Neuronal stem cell (in vitro differentiated cells): ENCODE results near the gene SRRM1.

Experiments
- DNase-seq: peaks from one replicate; pipeline ENCODE4 v3.0.0-alpha.2; 2013; ENCODE audit warnings: low spot score
- H2AFZ ChIP-seq: one replicate; pipeline ENCODE4 v1.6.1; 2013; ENCODE audit warnings: mild to moderate bottlenecking, low read length, inconsistent platforms
- H2AK5ac ChIP-seq: 2 replicates; pipeline ENCODE4 v1.6.1; 2013; ENCODE audit warnings: low read depth, mild to moderate bottlenecking, inconsistent platforms, low read length, moderate library complexity, mixed read lengths
- H2BK120ac ChIP-seq: 2 replicates; pipeline ENCODE4 v1.6.1; 2013; ENCODE audit warnings: low read depth, mild to moderate bottlenecking, inconsistent platforms, low read length, moderate library complexity, mixed read lengths
- H2BK12ac ChIP-seq: one replicate; pipeline ENCODE4 v1.6.1; 2013; ENCODE audit warnings: low read length, inconsistent platforms
- H2BK15ac ChIP-seq: 2 replicates; pipeline ENCODE4 v1.6.1; 2013; ENCODE audit warnings: mild to moderate bottlenecking, low read length, inconsistent platforms, mixed read lengths
- H2BK5ac ChIP-seq: one replicate; pipeline ENCODE4 v1.6.1; 2013; ENCODE audit warnings: inconsistent platforms, mild to moderate bottlenecking, low read length, moderate library complexity
- H3K14ac ChIP-seq: one replicate; pipeline ENCODE4 v1.6.1; 2013; ENCODE audit warnings: low read length, inconsistent platforms
- H3K18ac ChIP-seq: 2 replicates; pipeline ENCODE4 v1.6.1; 2013; ENCODE audit warnings: low read length, inconsistent platforms
- H3K23ac ChIP-seq: 2 replicates; pipeline ENCODE4 v1.6.1; 2013; ENCODE audit warnings: low read depth, mild to moderate bottlenecking, mixed read lengths, low read length, inconsistent platforms; ENCODE audit not compliant: poor library complexity
- H3K27ac ChIP-seq: replicated peaks from 3 replicates; pipeline ENCODE4 v1.5.1; 2013; ENCODE audit warnings: low read length, inconsistent platforms
- H3K27me3 ChIP-seq, 3 experiments: 2 replicates each; pipeline ENCODE4 v1.6.1; 2013; ENCODE audit warnings: low read length in 3 of 3, mild to moderate bottlenecking in 2 of 3, inconsistent platforms in 1 of 3, low read depth in 1 of 3, mixed read lengths in 1 of 3, moderate library complexity in 1 of 3; ENCODE audit not compliant: control insufficient read depth in 3 of 3, insufficient read depth in 3 of 3
- H3K36me3 ChIP-seq, 2 donors: replicated peaks in 1 of 2; 2 replicates each; pipeline ENCODE4 v1.6.1; 2013; ENCODE audit warnings: low read length in 2 of 2; ENCODE audit not compliant: control insufficient read depth in 2 of 2, insufficient read depth in 2 of 2
- H3K4ac ChIP-seq: 2 replicates; pipeline ENCODE4 v1.6.1; 2013; ENCODE audit warnings: inconsistent platforms, mild to moderate bottlenecking, low read length, moderate library complexity
- H3K4me1 ChIP-seq, 2 donors: 1 replicate in 1 of 2; 2 replicates in 1 of 2; pipeline ENCODE4 v1.6.1; 2013; ENCODE audit warnings: low read length in 2 of 2, low read depth in 1 of 2; ENCODE audit not compliant: control insufficient read depth in 2 of 2, insufficient read depth in 1 of 2
- H3K4me2 ChIP-seq: one replicate; pipeline ENCODE4 v1.6.1; 2013; ENCODE audit warnings: mild to moderate bottlenecking, low read length, inconsistent platforms; ENCODE audit not compliant: insufficient read depth, poor library complexity, severe bottlenecking
- H3K4me3 ChIP-seq, 2 donors: 2 replicates each; pipeline ENCODE4 v1.5.1; 2013; ENCODE audit warnings: low read length in 2 of 2, mild to moderate bottlenecking in 2 of 2, inconsistent platforms in 1 of 2, moderate library complexity in 1 of 2
- H3K79me1 ChIP-seq: one replicate; pipeline ENCODE4 v1.6.1; 2013; ENCODE audit warnings: low read depth, mild to moderate bottlenecking, inconsistent platforms, low read length, moderate library complexity
- H3K9ac ChIP-seq: one replicate; pipeline ENCODE4 v1.6.1; 2013; ENCODE audit warnings: mild to moderate bottlenecking, low read depth, low read length, inconsistent platforms; ENCODE audit not compliant: poor library complexity
- H3K9me3 ChIP-seq, 2 donors: replicated peaks in 1 of 2; 2 replicates each; pipeline versions ENCODE3 to v1.6.1; 2013; ENCODE audit warnings: low read length in 2 of 2, mild to moderate bottlenecking in 2 of 2, inconsistent platforms in 1 of 2, low read depth in 1 of 2, mixed read lengths in 1 of 2, moderate library complexity in 1 of 2; ENCODE audit not compliant: control insufficient read depth in 2 of 2, insufficient read depth in 1 of 2
- H4K8ac ChIP-seq: one replicate; pipeline ENCODE4 v1.6.1; 2013; ENCODE audit warnings: low read depth, mild to moderate bottlenecking, inconsistent platforms, low read length, moderate library complexity
- H4K91ac ChIP-seq: one replicate; pipeline ENCODE4 v1.6.1; 2013; ENCODE audit warnings: low read length, low read depth, mild to moderate bottlenecking, inconsistent platforms; ENCODE audit not compliant: poor library complexity
- whole genome bisulfite sequencing, 2 donors: extraction: QIAGEN DNeasy Blood & Tissue Kit; methylation state at CpG; one replicate each; pipeline ENCODE4 v1.1.7; 2013; ENCODE audit warnings: missing lambda C conversion rate in 2 of 2, mixed read lengths in 1 of 2; ENCODE audit not compliant: insufficient read length in 2 of 2, insufficient replicate concordance in 1 of 2; ENCODE audit errors: extremely low coverage in 2 of 2; 5-methylcytosine and 5-hydroxymethylcytosine counted together

SRRM1 gene

DNA sequence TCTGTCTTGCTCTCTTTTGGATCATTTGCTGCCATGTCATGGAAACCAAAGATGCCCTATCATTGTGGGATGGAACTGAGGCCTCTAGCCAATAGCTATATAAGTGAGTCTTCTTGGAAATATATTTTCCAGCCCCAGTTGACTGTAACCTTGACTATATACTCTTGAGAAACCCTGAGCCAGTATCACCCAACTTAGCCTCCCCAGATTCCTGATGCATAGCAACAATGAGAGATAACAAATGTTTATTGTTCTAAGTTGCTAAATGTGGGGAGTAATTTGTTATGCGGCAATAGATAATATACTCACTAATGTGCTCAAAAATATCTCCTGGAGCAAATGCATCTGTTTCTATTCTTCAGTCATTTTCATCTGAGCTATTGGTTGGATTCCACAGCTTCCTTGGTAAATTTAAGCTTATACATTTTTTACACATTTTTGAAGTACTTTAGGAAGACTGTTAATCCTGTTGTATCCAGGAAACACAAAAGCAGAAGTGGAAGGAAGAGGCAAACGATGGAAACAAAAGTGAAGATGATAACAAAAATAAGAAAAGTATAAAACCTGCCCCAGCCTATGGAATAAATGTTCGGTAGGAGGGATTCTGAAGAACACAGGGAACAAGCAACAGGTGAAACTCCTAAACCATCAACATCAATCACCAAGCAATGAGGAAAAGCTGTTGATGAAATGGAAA lies 6.3 kb upstream of the SRRM1 start:
- no peaks in the 10 kb centered on the region for H3K9me3 ChIP-seq
- H2BK12ac ChIP-seq: no peak overlapping the region
- no peak overlapping the region for H3K9ac ChIP-seq
- H3K23ac ChIP-seq: no peak overlapping the region
- no CpG with 5 or more reads among the region's 3 CpGs for WGBS, 2 donors
- H4K91ac ChIP-seq: no peak overlapping the region
- no peak overlapping the region for H3K4me3 ChIP-seq
- no peak overlapping the region for H3K4me2 ChIP-seq
- no peaks in the 10 kb centered on the region for H3K36me3 ChIP-seq
- H2BK15ac ChIP-seq: no peak overlapping the region
- DNase-seq: no peak
- peaks cover 2% of the 10 kb centered on the region for H3K79me1 ChIP-seq
- H4K8ac ChIP-seq: no peak overlapping the region
- no peak overlapping the region for H2AFZ ChIP-seq
- H2BK5ac ChIP-seq: no peak overlapping the region
- H3K18ac ChIP-seq: no peak overlapping the region
- peaks cover 2 to 5% of the 10 kb centered on the region in 2 donors for H3K4me1 ChIP-seq
- no peak overlapping the region for H3K14ac ChIP-seq
- H2BK120ac ChIP-seq: no peak overlapping the region
- H3K27ac ChIP-seq: no peak overlapping the region
- H3K27me3 ChIP-seq: peaks cover 0 to 6% (median 0%) of the 10 kb centered on the region in 3 experiments
- no peak overlapping the region for H2AK5ac ChIP-seq
- no peak overlapping the region for H3K4ac ChIP-seq

DNA sequence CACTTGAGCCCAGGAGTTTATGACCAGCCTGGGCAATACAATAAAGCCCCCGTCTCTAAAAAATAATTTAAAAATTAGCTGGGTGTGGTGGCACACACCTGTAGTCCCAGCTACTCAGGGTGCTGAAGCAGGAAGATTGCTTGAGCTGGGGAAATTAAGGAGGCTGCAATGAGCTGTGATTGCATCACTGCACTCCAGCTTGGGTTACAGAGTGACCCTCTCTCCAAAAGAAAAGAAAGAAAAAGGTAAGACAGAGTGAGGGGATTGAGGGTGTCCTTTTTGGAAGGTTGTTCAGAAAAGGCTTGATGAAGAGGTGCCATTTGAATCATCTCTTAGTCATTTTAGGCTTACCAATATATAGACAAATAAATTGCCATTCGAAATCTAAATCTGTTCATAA lies 4.0 kb upstream of the SRRM1 start:
- H2BK5ac ChIP-seq: no peak overlapping the region
- H2BK15ac ChIP-seq: no peak overlapping the region
- no peak for DNase-seq
- no peak overlapping the region for H2AK5ac ChIP-seq
- no peak overlapping the region for H3K4ac ChIP-seq
- H3K14ac ChIP-seq: no peak overlapping the region
- H3K4me3 ChIP-seq: no peak overlapping the region
- H4K8ac ChIP-seq: no peak overlapping the region
- no peak overlapping the region for H3K23ac ChIP-seq
- peaks cover 2% of the 10 kb centered on the region for H3K79me1 ChIP-seq
- H3K27me3 ChIP-seq: peaks cover 0 to 6% (median 0%) of the 10 kb centered on the region in 3 experiments
- no peak overlapping the region for H3K9ac ChIP-seq
- no peak overlapping the region for H4K91ac ChIP-seq
- WGBS, 2 donors: no CpG with 5 or more reads among the region's 2 CpGs
- H2BK120ac ChIP-seq: no peak overlapping the region
- H2AFZ ChIP-seq: no peak overlapping the region
- no peaks in the 10 kb centered on the region for H3K9me3 ChIP-seq
- H3K4me1 ChIP-seq: peaks cover 3 to 5% of the 10 kb centered on the region in 2 donors
- H3K4me2 ChIP-seq: no peak overlapping the region
- no peaks in the 10 kb centered on the region for H3K36me3 ChIP-seq
- H3K27ac ChIP-seq: no peak overlapping the region
- H3K18ac ChIP-seq: no peak overlapping the region
- no peak overlapping the region for H2BK12ac ChIP-seq

DNA sequence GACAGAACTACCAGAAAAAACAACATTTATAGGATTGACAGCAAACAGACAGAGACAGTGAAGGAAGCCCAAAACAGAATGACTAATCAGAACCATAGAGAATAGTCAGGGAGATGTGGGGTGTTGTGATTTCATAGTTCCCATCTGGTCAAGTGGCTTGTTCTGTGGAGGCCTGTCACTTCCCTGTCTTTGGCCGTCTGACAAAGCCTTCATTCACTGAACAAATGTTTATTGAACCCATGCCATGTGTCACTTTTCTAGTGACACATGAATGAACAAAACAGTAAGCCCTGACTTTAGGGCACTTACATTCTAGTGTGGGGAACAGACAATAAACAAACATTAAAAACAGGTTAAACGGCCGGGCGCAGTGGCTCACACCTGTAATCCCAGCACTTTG lies 3.2 kb upstream of the SRRM1 start:
- WGBS, 2 donors: no CpG with 5 or more reads among the region's 4 CpGs
- no peak overlapping the region for H3K23ac ChIP-seq
- no peak overlapping the region for H3K4ac ChIP-seq
- H4K91ac ChIP-seq: no peak overlapping the region
- no peak overlapping the region for H3K4me3 ChIP-seq
- no peaks in the 10 kb centered on the region for H3K9me3 ChIP-seq
- H2BK12ac ChIP-seq: no peak overlapping the region
- H3K79me1 ChIP-seq: peaks cover 2% of the 10 kb centered on the region
- H3K4me2 ChIP-seq: no peak overlapping the region
- no peak overlapping the region for H3K18ac ChIP-seq
- no peak overlapping the region for H2AK5ac ChIP-seq
- no peak overlapping the region for H3K9ac ChIP-seq
- H2BK5ac ChIP-seq: no peak overlapping the region
- peaks cover 0 to 6% (median 0%) of the 10 kb centered on the region in 3 experiments for H3K27me3 ChIP-seq
- no peak overlapping the region for H3K14ac ChIP-seq
- no peak overlapping the region for H2BK15ac ChIP-seq
- H4K8ac ChIP-seq: no peak overlapping the region
- H2AFZ ChIP-seq: no peak overlapping the region
- H3K4me1 ChIP-seq: peaks cover 5% of the 10 kb centered on the region in 2 donors
- DNase-seq: no peak
- H3K36me3 ChIP-seq: peaks cover 0 to 4% of the 10 kb centered on the region in 2 donors
- H3K27ac ChIP-seq: no peak overlapping the region
- H2BK120ac ChIP-seq: no peak overlapping the region

DNA sequence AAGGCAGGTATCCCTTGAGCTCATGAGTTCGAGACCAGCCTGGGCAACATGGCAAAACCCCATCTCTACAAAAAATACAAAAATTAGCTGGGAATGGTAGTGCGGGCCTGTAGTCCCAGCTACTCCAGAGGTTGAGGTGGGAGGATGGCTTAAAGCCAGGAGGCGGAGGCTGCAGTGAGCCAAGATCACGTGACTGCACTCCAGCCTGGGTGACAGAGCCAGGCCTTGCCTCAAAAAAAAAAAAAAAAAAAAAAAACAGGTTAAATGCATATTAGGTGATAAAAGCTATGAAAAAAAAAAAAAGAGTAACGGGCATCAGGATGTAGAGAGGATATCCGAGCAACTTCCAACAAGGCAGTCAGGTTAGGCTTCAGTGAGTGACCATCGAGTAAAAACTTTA lies 2.8 kb upstream of the SRRM1 start:
- Histone ChIP-seq H3K79me1 (peaks cover 2% of the 10 kb centered on the region), H3K4me1 (peaks cover 5% of the 10 kb centered on the region in 2 donors), H3K9ac (no peak overlapping the region), H3K4me3 (no peak overlapping the region), H2AK5ac (no peak overlapping the region), H3K4me2 (no peak overlapping the region), H3K27ac (no peak overlapping the region), H2BK15ac (no peak overlapping the region), H3K36me3 (peaks cover 0 to 8% of the 10 kb centered on the region in 2 donors), H3K23ac (no peak overlapping the region), H3K9me3 (no peaks in the 10 kb centered on the region), H3K18ac (no peak overlapping the region), H2BK5ac (no peak overlapping the region), H3K14ac (no peak overlapping the region), H4K8ac (no peak overlapping the region), H2AFZ (no peak overlapping the region), H3K4ac (no peak overlapping the region), H2BK12ac (no peak overlapping the region), H3K27me3 (peaks cover 0 to 6% (median 0%) of the 10 kb centered on the region in 3 experiments), H2BK120ac (no peak overlapping the region), H4K91ac (no peak overlapping the region)
- no peak for DNase-seq
- no CpG with 5 or more reads among the region's 7 CpGs for WGBS, 2 donors
